GM12878 (cell line): ENCODE data around the gene FAM131B. TPM values are rescaled to one million over a fixed set of nuclear protein-coding genes. Genes with fewer than 3 reads are reported as not detected.

Experiments
- ATAC-seq: fragments of 200-7000 bp; cut with Tn5 transposase; 3 replicates; pipeline ENCODE4 v1.9.1; 2020; ENCODE audit warnings: mild to moderate bottlenecking, moderate library complexity
- BruUV-seq: library from RNA; stranded (reverse); fragments of 400-500 nt; replicated peaks from 2 replicates; lab custom pipeline; 2021; lab: Mats Ljungman, UMichigan
- CTCF ChIA-PET: fragments of 300-600 bp; sonication (Branson Sonifier 250); formaldehyde crosslinking; extraction: SDS; loops from one replicate; lab custom pipeline; 2021; ENCODE audit warnings: inconsistent platforms; lab: Yijun Ruan, JAX
- POLR2A ChIA-PET: fragments of 350-600 bp; formaldehyde crosslinking; extraction: SDS; loops from one replicate; lab custom pipeline; 2021; ENCODE audit warnings: inconsistent platforms; lab: Charles Lee
- RAD21 ChIA-PET: fragments of 300-600 bp; sonication (Branson Sonifier 250); formaldehyde crosslinking; loops from one replicate; lab custom pipeline; 2023; ENCODE audit warnings: antibody characterized with exemption; ENCODE audit not compliant: unreplicated experiment; lab: Charles Lee
- SMC1A ChIA-PET: fragments of 300-600 bp; sonication (Branson Sonifier 250); formaldehyde crosslinking; loops from one replicate; lab custom pipeline; 2023; ENCODE audit not compliant: unreplicated experiment, uncharacterized antibody; lab: Charles Lee
- DNase-seq: peaks from one replicate; pipeline ENCODE4 v3.0.0-alpha.2; 2011; ENCODE audit warnings: low read depth, low spot score
- FAIRE-seq: peaks from 3 replicates; lab custom pipeline; 2011; peaks lifted over from hg19 to GRCh38; lab: Jason Lieb, UNC
- H2AFZ ChIP-seq: 2 replicates; pipeline ENCODE4 v1.6.0; 2011; ENCODE audit warnings: low read depth, low read length, control low read depth; ENCODE audit not compliant: control insufficient read depth
- H3K27ac ChIP-seq: 2 replicates; pipeline ENCODE4 v1.5.1; 2011; ENCODE audit warnings: control low read depth; ENCODE audit not compliant: control insufficient read depth, insufficient read depth
- H3K27me3 ChIP-seq, 2 experiments: replicated peaks in 1 of 2; 2 replicates each; pipeline versions ENCODE4 v1.6.0 to v1.6.1; 2011; ENCODE audit warnings: low read length in 1 of 2; ENCODE audit not compliant: control insufficient read depth in 2 of 2, insufficient read depth in 2 of 2
- H3K36me3 ChIP-seq, 2 experiments: 2 replicates each; pipeline ENCODE4 v1.5.1; 2011; ENCODE audit warnings: low read length in 1 of 2; ENCODE audit not compliant: control insufficient read depth in 2 of 2, insufficient read depth in 2 of 2
- H3K4me1 ChIP-seq: 2 replicates; pipeline ENCODE4 v1.6.1; 2011; ENCODE audit warnings: mild to moderate bottlenecking, low read length, moderate library complexity, mixed read lengths; ENCODE audit not compliant: control insufficient read depth, insufficient read depth
- H3K4me2 ChIP-seq: 2 replicates; pipeline ENCODE4 v1.6.0; 2011; ENCODE audit warnings: control low read depth; ENCODE audit not compliant: control insufficient read depth, insufficient read depth
- H3K4me3 ChIP-seq: fragments of 200-600 bp; sonication (generic); 2 replicates; pipeline ENCODE4 v1.5.1; 2016
- H3K79me2 ChIP-seq: 2 replicates; pipeline ENCODE4 v1.6.0; 2011; ENCODE audit warnings: low read length; ENCODE audit not compliant: control insufficient read depth, insufficient read depth
- H3K9ac ChIP-seq: 2 replicates; pipeline ENCODE4 v1.8.0; 2011; ENCODE audit warnings: low read length, control low read depth, mixed read lengths; ENCODE audit not compliant: control insufficient read depth, insufficient read depth
- H3K9me3 ChIP-seq: replicated peaks from 3 replicates; pipeline ENCODE4 v1.5.1; 2011; ENCODE audit warnings: mild to moderate bottlenecking, low read length; ENCODE audit not compliant: control insufficient read depth, insufficient read depth
- H4K20me1 ChIP-seq: 2 replicates; pipeline ENCODE4 v1.6.0; 2011; ENCODE audit not compliant: control insufficient read depth, insufficient read depth
- ASH2L ChIP-seq: fragments of 300-600, 200-600 bp; sonication (generic); IDR thresholded peaks from 2 replicates; pipeline ENCODE4 v1.6.1; 2017; ENCODE audit warnings: low read depth, mild to moderate bottlenecking, borderline replicate concordance
- HDAC2 ChIP-seq: fragments of 200-600 bp; sonication (generic); IDR thresholded peaks from 2 replicates; pipeline ENCODE4 v1.6.1; 2017
- MTA3 ChIP-seq: IDR thresholded peaks from 2 replicates; pipeline ENCODE4 v1.6.1; 2012; ENCODE audit warnings: low read length, inconsistent platforms, borderline replicate concordance
- RAD21 ChIP-seq: IDR thresholded peaks from 2 replicates; pipeline ENCODE4 v1.6.1; 2011; ENCODE audit warnings: mild to moderate bottlenecking, low read depth, low read length, moderate library complexity; ENCODE audit not compliant: insufficient read depth
- RUNX3 ChIP-seq: IDR thresholded peaks from 2 replicates; pipeline ENCODE4 v1.6.1; 2012; ENCODE audit warnings: low read length, inconsistent platforms
- TCF7 ChIP-seq: IDR thresholded peaks from 2 replicates; pipeline ENCODE4 v1.6.1; 2014; ENCODE audit warnings: antibody characterized with exemption, borderline replicate concordance
- WGBS: methylation state at CpG from one replicate; pipeline ENCODE4 v1.1.6; 2016; ENCODE audit warnings: low lambda C conversion rate; ENCODE audit not compliant: insufficient replicate concordance, insufficient coverage; ENCODE audit errors: missing lambda C conversion rate; 5-methylcytosine and 5-hydroxymethylcytosine counted together
- in situ Hi-C: fragments of 300-500 bp; cut with MboI; formaldehyde crosslinking; loops from 9 replicates; pipeline ENCODE4 v1.14.3; 2018; ENCODE audit warnings: mixed read lengths
- intact Hi-C: fragments of 100-400 bp; cut with micrococcal nuclease; formaldehyde crosslinking; loops from one replicate; pipeline ENCODE4 v1.14.2; 2022; ENCODE audit not compliant: unreplicated experiment
- polyA plus RNA-seq, 11 experiments: library from polyadenylated mRNA; depleted of rRNA in 4 of 11; unstranded in 6 of 11; stranded (reverse) in 5 of 11; fragments of >200 nt; fragmentation: Nextera tagmentation in 4 of 11; fragmentation: Illumina TruSeq in 1 of 11; extraction: Ambion mirVana in 4 of 11; extraction: Trizol in 1 of 11; gene quantifications; 1 replicate in 1 of 11; 2 replicates in 10 of 11; pipeline versions ENCODE4 v1.2.1 to v1.2.3, GENCODE V29; 2011 to 2016; ENCODE audit warnings: inconsistent platforms in 2 of 11, missing spikeins in 2 of 11, low read depth in 1 of 11
- total RNA-seq, 4 experiments: library from RNA; depleted of rRNA in 3 of 4; stranded (reverse); fragments of >200 nt in 3 of 4; fragmentation: Illumina TruSeq in 1 of 4; extraction: Trizol in 1 of 4; gene quantifications; 2 replicates each; pipeline versions ENCODE4 v1.2.1 to v1.2.3, GENCODE V29; 2013 to 2021
- TF ChIP-seq, protein P1 (sequence below): fragments of 450-650 bp; formaldehyde crosslinking; IDR thresholded peaks from 2 replicates; pipeline ENCODE4 v1.4.0; 2022; ENCODE audit warnings: mild to moderate bottlenecking, moderate library complexity
- TF ChIP-seq, protein P2 (sequence below): fragments of 450-650 bp; IDR thresholded peaks from 2 replicates; pipeline ENCODE4 v1.6.1; 2017; ENCODE audit warnings: antibody characterized with exemption, mild to moderate bottlenecking, moderate library complexity

Gene FAM131B
- total and polyA plus RNA-seq, 10 of the 15 experiments (the other 5 are each of a cell fraction or from before 2014, with no cell fraction given), result 0.03 to 0.05 TPM; not detected in 8

DNA sequence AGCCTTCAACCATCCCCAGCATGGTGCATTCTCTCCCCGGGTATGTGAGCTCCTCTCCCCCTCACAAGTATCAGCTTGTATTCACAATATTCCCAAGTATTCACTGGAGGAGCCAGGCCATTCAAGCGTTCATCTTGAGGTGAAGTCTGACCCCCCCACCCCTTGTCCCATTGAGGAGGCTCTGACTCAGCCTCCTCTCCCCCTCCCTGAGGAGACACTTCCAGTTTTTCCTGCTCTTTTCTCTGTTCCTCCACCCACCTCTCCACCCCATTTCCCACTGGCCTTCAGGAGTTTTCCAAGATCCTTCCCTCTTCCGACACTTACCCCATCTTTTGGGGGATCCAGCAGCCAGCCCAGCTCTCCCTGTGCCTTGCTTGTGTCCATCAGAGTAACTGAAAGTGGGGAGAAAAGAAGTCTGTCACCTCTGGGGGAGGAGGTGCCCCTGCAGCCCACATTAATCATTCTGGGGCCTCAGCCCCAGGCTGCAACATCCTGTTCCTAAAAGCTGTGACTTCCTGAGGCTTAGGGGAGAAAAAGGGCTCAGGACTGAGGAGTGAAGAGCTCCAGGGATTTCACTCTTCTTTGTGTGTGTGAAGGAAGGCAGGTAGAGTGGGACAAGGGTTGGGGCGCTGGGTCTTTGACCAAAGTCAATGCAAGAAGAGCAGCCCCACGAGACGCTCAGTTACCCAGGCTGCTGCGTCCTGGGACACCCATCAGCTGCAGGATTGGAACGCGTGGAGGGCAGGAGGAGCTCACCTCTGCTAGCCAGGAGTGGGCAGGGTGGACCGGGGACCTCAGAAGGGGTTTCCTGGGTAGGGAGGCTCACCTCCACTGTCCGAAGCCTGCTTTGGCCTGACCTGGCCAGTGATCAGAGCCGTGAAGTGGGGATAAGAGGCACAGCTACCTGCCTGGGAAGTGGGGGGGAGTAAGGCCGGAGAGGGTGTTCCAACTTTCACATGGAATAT lies 45.1 kb upstream of the FAM131B start:
- no peak overlapping the region for H3K27ac ChIP-seq
- no peak for DNase-seq
- no peak overlapping the region for H3K4me3 ChIP-seq
- H3K27me3 ChIP-seq, result peaks cover 0 to 4% of the 10 kb centered on the region in 2 experiments; a peak in 2 of 4 replicates
- intact Hi-C loops, result no loop called here
- 11% methylated on average over 13 of the region's 13 CpGs for WGBS
- H3K79me2 ChIP-seq, result no peaks in the 10 kb centered on the region
- ATAC-seq, result peak; percentile 32
- RAD21 ChIA-PET, result interaction anchor here (0.5 to 2.2 kb wide), 4 partner anchors 8 to 167 kb away, joined by 3 to 8 read pairs (median 3); no protein-coding TSS in a partner anchor
- no peak overlapping the region for H3K9ac ChIP-seq
- H3K36me3 ChIP-seq, result no peaks in the 10 kb centered on the region
- no peak for TF ChIP-seq ASH2L
- TF ChIP-seq TCF7, result no peak
- TF ChIP-seq RUNX3, result no peak
- TF ChIP-seq HDAC2, result no peak
- TF ChIP-seq, protein P1, sequence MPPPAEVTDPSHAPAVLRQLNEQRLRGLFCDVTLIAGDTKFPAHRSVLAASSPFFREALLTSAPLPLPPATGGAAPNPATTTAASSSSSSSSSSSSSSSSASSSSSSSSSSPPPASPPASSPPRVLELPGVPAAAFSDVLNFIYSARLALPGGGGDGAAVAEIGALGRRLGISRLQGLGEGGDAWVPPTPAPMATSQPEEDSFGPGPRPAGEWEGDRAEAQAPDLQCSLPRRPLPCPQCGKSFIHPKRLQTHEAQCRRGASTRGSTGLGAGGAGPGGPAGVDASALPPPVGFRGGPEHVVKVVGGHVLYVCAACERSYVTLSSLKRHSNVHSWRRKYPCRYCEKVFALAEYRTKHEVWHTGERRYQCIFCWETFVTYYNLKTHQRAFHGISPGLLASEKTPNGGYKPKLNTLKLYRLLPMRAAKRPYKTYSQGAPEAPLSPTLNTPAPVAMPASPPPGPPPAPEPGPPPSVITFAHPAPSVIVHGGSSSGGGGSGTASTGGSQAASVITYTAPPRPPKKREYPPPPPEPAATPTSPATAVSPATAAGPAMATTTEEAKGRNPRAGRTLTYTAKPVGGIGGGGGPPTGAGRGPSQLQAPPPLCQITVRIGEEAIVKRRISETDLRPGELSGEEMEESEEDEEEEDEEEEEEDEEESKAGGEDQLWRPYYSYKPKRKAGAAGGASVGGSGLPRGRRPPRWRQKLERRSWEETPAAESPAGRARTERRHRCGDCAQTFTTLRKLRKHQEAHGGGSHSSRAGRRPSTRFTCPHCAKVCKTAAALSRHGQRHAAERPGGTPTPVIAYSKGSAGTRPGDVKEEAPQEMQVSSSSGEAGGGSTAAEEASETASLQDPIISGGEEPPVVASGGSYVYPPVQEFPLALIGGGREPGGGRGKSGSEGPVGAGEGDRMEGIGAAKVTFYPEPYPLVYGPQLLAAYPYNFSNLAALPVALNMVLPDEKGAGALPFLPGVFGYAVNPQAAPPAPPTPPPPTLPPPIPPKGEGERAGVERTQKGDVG (CRISPR knock-in tag), result no peak
- TF ChIP-seq MTA3, result no peak
- TF ChIP-seq, protein P2, sequence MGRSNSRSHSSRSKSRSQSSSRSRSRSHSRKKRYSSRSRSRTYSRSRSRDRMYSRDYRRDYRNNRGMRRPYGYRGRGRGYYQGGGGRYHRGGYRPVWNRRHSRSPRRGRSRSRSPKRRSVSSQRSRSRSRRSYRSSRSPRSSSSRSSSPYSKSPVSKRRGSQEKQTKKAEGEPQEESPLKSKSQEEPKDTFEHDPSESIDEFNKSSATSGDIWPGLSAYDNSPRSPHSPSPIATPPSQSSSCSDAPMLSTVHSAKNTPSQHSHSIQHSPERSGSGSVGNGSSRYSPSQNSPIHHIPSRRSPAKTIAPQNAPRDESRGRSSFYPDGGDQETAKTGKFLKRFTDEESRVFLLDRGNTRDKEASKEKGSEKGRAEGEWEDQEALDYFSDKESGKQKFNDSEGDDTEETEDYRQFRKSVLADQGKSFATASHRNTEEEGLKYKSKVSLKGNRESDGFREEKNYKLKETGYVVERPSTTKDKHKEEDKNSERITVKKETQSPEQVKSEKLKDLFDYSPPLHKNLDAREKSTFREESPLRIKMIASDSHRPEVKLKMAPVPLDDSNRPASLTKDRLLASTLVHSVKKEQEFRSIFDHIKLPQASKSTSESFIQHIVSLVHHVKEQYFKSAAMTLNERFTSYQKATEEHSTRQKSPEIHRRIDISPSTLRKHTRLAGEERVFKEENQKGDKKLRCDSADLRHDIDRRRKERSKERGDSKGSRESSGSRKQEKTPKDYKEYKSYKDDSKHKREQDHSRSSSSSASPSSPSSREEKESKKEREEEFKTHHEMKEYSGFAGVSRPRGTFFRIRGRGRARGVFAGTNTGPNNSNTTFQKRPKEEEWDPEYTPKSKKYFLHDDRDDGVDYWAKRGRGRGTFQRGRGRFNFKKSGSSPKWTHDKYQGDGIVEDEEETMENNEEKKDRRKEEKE, result no peak
- no peak for TF ChIP-seq RAD21
- no TSS peak for BruUV-seq
- POLR2A ChIA-PET, result no interaction called here
- H3K4me1 ChIP-seq, result peaks cover 3% of the 10 kb centered on the region
- SMC1A ChIA-PET, result interaction anchor here (1.3 to 2.3 kb wide), 4 partner anchors 8 to 167 kb away, joined by 3 to 11 read pairs (median 5); no protein-coding TSS in a partner anchor
- no peak for FAIRE-seq
- H4K20me1 ChIP-seq, result no peaks in the 10 kb centered on the region
- no peaks in the 10 kb centered on the region for H3K9me3 ChIP-seq
- H3K4me2 ChIP-seq, result no peak overlapping the region
- in situ Hi-C loops, result no loop called here
- no peak overlapping the region for H2AFZ ChIP-seq
- CTCF ChIA-PET, result interaction anchor here (0.8 to 4.4 kb wide), 4 partner anchors 8 to 408 kb away, joined by 3 to 27 read pairs (median 4); no protein-coding TSS in a partner anchor
